GM13977 (cell line): ENCODE results near the gene LEMD3.

Experiments
- DNase-seq: peaks from one replicate; pipeline ENCODE4 v3.0.0; 2012; ENCODE audit warnings: low spot score
- CTCF ChIP-seq: IDR thresholded peaks from 2 replicates; pipeline ENCODE4 v1.5.1; 2012; ENCODE audit warnings: mild to moderate bottlenecking, control low read depth; ENCODE audit not compliant: insufficient read depth; ENCODE audit errors: extremely low read depth, missing control alignments
- in situ Hi-C: fragments of 300-500 bp; cut with MboI; formaldehyde crosslinking; loops from one replicate; pipeline ENCODE4 v1.12.0; 2022; ENCODE audit warnings: low sequenced_read_pairs, low pct_unique_long_range_greater_than_20kb, mixed read lengths, inconsistent platforms; ENCODE audit not compliant: unreplicated experiment

Gene LEMD3

GRCh38 chr12:65125247-65125646 lies 44.1 kb upstream of the LEMD3 start:
- in situ Hi-C loops = no loop called here
- DNase-seq = no peak
- no peak for TF ChIP-seq CTCF

GRCh38 chr12:65125975-65126374 lies 43.4 kb upstream of the LEMD3 start:
- no peak for DNase-seq
- TF ChIP-seq CTCF = no peak
- in situ Hi-C loops = no loop called here

DNA sequence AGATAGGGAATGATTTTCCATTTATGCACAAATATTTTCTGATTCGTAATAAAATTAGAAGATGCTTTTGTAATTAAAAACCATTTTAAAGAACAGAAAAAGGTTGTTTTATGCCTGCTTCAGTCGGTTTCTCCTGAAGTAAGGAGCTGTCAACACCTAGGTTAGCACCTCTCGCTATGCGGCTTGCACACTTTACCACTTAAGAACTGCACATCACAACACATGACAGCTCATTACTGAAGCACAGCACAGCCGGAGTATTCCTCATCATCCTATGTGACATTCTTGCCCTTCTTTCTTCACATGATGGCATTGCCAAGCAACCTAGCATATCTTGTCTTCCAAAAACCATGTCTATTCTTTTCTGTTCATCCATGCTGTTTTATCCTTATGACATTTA lies 42.9 kb upstream of the LEMD3 start:
- no peak for TF ChIP-seq CTCF
- in situ Hi-C loops = no loop called here

DNA sequence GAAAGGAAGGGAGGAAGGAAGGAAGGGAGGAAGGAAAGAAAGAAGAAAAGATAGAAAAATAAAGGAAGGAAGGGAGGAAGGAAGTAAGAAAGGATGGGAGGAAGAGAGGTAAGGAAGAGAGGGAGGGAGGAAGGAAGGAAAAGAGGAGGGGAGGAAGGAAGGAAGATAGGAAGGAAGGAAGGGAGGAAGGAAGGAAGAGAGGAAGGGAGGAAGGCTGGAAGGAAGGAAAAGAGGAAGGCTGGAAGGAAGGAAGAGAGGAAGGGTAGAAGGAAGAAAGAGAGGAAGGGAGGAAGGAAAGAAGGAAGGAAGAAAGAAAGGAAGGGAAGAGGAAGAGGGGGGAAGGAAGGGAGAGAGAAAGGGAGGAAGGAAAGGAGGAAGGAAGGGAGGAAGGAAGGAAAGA lies 35.5 kb upstream of the LEMD3 start:
- in situ Hi-C loops = no loop called here
- no peak for TF ChIP-seq CTCF
- no peak for DNase-seq

More for the DNA sequence above, 42.9 kb upstream of the LEMD3 start:
- no peak for DNase-seq

DNA sequence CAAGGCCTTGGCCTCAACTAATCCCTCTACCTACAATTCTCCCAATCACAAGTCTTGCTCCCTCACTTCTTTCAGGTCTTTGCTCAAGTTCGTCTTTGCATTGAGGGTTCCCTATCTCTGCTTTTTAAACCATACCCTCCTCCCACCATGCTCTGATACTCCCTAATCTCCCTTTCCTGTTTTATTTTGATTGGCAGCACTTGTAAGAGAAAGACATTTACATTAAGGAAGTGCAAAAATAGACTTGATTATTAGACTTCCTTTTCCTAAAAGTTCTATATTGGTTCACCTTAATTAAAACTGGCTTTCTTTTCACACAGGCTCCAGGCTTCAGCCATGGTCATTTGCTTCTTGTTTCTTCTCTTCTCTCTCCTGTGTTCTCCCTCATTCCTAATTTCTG lies 30.0 kb upstream of the LEMD3 start:
- in situ Hi-C loops = no loop called here

GRCh38 chr12:65140738-65141137 lies 28.6 kb upstream of the LEMD3 start:
- in situ Hi-C loops = no loop called here
- no peak for DNase-seq
- no peak for TF ChIP-seq CTCF

More for the DNA sequence above, 30.0 kb upstream of the LEMD3 start:
- DNase-seq = no peak
- TF ChIP-seq CTCF = no peak
